ENCODE data around the gene KIF3A. TPM values are rescaled to one million over a fixed set of nuclear protein-coding genes. Genes with fewer than 3 reads are reported as not detected.

The KIF3A gene
- polyA plus RNA-seq, 3 donors = 19.7 to 35.9 (median 23.5) TPM

DNA sequence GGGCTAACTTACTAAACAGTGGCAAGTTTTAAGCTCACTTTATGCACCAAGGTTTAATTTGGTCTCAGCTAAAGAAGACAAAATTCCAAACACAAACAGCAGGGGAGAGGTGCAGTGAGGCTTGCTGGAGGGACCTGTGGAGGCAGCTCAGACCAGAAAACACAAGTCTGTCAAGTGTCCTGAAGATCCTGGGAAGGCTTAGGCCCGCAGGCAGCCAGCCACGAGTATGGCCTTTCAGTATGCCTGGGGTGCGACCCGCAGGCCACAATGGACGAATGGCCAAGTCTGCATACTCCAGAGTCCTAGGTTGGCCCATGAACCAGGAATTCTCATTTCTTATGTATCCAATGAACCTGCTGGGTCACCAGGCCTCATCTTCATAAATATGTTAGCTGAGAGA, 19.2 kb upstream of the KIF3A start:
- DNase-seq = no peak

DNA sequence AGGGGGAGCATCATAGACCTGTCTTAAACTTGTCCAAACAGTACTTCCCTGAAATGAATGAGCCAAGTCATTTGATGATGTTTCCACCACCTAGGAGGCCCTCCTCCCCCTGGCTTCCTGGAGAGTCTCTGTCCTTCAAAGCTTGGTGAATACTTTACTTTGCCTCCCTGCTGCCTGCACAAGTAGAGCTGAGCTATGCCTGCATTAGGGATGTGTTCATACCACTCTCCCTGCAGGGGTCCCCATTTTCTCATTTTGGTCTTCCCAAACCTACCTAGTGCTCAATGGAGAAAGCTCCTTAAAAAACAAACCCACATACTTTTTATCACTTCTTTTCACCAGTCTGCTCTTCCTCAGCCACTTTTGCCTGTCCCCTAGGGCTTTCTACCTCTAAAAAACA, 17.6 kb upstream of the KIF3A start:
- DNase-seq = no peak

DNA sequence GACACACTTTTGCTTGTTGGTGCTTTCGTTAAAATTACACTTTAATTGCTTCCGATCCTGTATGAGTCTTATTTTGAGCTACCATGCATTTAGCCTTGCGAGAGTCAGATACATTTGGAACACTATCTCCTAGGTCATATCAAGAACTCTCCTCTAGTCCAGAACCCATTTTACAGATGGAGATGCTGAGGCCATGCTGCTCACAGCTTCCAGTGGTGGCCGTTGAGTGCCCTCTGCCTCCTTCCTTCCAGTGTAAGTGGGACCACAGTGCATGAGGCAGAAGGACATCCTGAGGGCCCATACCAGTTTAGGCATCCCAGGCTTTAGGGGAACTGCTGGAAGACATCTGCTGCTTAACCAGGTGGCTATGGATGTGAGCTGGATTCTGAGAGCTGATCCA, 16.8 kb upstream of the KIF3A start:
- DNase-seq = no peak

DNA sequence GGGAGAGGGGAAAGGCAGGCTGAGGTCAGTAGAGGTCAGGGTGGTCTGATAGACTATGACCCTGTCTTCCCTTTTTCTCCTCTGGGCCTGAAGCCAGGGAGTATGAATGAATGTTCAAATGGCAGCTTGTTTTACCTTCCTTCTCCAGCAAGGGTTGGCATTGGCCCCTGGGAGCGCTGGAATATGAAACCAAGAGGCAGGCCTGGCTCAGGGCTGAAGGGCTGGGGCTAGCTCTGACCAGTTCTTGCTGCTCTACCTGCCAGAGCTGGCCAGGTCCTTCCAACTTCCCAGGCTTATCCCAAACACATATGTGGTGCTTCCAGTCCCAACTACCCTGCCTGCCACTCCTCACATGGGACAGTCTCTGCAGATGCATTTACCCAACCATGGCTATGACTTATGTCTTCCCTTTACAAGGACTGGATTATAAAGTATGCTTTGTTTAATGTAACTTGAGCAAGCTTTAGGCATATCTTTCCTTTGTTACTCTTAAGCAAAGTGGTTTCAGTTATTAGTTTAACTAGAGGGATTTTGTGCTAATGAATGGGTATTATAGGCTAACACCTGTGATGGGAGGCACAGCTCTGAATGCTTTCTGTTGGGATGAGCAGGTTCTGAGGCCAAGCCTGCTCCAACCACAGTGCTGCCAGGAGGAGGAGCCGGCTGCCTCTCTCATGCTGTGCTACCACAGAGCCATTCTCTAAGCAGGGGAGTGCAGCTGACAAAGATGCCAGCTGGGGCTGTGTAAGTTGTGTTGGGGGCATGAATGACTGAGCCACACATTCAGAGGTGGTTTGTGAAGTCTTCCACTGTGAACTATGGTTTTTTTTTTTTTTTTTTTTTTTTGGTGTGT, 16.0 kb upstream of the KIF3A start:
- DNase-seq = no peak

DNA sequence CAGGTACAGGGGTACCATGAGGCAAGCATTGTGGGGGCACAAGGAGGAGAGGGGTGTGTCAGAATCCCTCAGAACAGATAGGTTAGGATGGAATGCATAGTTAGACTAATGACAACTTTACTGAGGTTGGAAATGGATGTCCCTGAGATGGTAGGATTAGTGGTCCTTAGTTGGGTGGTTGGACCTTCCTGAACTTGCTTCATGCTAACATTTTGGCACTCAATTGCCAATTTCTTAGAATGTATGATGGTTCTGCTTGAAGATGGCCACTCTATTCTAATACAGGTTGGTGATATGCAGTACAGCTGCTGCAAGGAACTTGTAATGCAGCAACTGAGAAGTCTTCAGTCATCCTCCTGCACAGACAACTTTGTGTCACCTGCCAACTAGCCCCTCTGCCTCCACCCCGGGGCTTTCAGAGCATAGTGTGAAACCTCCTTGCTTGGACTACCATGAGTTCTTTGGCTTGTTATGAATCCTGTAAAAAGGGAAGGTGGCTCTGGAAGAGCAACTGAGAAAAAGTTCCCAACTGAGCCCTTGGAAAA, 15.3 kb upstream of the KIF3A start:
- no peak for DNase-seq

DNA sequence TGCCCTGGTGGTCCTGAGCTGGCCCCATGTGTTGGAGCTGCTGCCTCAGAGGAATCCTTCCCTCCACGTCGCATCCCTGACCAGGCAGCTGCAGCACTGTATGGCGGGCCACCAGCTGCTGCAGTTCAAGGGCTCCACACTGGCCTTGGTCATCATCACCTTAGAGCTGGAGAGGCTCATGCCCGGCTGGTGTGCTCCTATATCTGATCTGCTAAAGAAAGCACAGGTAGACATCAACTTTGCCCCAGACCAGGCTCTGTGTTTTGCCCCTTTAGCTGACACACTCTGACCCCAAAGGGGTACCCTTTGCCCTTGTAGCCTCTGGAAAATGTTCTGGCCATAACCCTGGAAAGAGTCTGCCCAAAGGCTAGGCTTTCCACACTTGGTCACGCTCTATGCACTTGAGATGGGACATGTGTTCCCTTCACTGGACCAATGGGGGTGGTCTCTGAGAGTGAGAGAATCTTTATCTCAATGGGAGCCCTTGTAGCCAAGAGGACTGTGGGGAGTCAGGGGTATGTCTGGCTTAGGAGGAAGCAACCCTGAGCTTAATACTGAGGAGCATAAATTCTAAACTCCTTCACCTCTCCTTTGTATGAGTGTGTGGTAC, 14.7 kb upstream of the KIF3A start:
- no peak for DNase-seq

DNA sequence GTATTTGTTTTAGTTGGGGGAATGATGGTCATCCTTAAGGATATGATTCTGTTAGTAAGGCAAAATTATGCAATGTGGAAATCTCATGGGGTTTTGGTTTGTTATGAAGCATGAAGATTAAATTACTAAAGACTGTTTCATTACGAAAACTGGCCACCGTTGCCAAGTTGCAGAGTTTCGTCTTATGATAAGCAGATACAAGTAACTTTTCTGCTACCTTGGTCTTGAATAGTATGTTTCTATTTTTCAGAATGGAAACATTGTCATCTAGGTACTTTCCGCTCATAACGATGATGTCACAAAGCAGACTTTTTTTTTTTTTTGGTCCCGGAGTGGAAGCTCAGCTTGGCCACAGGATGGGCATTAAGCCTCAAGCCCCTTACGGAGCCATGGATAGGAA, 14.1 kb upstream of the KIF3A start:
- no peak for DNase-seq

DNA sequence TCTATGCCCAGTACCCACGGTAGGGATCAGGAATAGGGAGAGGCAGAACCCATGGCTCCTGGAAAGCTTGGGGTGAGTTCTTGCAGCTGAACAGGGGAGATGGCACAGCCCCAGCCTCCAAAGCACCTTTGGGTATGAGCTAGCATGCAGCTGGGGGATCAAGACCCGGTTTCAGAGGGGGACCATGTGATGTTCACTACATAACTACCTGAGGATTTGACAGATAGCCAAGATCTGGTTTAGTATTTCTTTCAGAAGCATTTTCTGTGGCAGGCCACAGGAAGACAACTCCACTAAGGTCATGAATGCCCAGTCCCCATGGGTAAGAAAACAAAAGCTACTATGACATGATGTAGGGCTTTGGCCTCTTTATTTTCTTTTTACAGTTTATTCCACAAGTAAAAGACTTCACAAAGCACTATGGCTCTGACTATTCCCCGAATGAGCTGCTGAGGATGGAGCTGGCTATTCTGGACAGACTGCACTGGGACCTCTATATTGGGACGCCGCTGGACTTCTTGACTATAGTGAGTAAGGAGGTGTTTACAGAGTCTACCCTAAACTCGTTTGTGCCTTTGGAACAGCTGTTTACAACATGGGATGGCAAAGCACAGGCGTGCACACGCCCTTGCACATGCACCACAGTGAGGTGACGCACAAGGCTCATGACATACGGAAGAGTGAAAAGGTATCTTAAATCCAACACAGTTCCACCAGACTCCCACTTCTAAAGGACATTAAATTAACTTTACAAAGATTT, 13.3 kb upstream of the KIF3A start:
- no peak for DNase-seq

DNA sequence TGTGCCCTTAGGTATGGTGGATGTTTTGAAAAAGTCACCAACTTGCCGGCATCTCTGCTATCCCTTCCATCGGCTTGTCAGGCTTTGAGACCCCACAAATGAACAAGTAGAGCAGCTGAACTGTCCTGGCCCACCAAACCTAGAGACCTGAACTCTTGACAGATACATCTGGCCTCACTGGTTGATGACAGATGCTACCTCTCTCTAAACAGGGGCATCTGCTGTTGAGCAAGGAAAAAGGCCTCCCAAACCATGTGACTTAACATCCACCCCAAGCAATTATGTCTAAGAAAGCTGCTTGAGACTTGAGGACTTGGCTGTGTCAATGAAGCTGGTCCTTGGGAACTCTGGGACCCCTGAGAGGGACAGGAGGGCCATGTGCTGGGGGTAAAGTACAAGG, 12.2 kb upstream of the KIF3A start:
- DNase-seq = no peak

DNA sequence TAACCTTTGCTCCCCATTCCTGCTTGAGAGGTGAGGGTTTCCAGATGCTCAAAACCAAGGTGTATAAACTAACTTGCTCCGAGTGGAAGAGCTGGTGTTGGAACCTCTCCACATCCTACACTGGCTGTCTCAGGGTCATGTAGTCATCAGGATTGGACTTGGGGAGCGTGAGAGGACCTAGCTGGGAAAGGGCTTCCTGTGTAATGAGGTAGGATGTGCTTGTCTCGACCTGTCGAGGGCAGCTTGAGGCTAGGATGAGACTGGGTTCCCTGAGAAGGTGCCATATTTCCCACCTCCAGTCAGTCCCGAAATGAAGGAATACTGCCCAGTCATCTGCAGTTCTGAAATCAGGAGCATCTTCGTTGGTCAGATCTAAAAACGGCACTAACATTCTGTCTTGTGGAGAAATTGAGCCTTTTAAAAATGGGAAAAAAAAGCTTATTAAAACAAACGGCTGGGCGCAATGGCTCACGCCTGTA, 11.2 kb upstream of the KIF3A start:
- DNase-seq = no peak

DNA sequence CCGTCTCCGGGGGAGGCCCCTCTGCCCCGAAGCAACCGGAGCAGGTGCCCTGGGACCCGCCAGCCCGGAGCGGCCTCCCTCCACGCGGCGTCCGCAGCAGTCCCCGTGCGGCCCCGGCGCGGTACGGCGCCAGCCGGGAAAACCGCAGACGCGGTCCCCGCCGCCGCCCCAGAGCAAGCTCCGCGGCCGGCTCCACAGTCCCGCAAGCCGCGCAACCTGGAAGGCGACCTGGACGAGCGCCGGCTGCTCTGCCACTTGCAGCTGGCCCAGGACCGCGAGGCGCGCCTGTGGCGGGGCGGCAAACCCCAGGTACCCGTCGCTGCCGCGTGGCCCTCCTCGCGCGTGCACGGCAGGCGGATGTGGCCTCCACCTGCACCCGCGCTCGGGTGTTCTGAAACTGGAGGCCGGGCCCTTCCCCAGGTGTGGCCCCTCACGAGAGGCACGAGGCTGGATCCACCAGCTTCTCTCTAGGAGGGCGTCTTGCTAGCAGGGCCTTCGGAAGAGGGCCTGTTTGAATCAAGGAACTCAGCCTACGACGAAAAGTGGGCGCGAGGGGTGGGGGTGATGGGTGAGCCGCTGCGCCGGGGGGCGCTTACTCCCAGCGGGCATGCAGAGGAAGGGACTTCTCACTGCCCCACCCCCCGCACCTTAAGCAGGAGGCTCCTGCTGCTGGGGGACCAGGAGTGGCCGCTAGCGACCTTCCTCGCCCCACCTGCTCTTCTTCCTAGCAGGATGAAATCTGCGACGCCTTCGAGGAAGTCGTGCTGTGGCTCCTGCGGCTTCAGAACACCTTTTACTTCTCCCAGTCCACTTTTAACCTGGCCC, 10.5 kb upstream of the KIF3A start:
- no peak for DNase-seq

DNA sequence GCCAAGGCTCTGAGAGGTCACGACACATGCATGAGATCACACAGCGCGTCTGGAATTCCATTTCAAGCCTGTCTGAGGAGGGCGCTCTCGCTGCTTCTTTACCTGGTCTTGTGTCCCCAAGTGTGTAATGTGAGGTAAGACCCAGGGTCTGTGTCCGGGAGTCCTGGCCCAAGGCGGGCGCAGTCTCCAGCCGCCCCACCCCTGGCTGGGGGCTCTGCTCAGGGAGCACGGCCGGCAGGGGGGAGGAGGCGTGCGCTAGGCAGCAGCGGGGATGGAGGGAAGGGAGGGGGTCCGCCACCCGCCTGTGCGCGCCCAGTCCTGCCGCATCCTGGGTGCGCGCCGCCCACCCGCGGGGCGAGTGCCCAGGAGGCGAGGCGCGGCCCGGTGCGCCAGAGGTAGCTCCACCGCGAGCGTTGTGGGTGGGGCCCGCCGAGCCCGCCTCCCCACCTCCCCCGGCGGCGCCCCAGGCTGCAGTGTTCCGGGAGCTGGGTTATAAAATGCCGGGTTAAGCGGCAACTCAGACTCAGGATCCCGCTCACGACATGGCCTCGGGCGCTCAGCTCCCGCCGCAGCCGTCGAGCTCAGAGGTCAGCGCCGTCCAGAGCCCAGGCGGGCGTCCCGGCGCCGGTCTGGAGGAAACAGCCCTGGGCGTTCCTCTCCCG, 9.7 kb upstream of the KIF3A start, which contains the start of gene CCNI2:
Gene CCNI2 (plus strand): TSS at position 473 of the 662 bp plus-strand sequence. CDS start 70 bp downstream, at position 543.
- peak; percentile 66 for DNase-seq

DNA sequence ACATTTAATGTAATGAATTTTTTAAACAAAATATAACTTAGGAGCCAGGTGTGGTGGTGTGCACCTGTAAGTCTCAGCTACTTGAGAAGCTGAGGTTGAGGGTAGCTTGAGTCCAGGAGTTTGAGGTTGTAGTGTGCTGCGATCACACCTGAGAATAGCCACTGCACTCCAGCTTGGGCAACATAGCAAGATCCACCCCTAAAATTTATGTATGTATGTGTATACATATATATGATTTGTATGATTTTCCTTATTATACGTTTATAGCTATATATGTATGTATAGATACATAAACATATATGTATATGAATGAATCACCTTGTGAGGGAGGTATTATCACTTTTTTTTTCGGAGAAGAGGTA, 9.2 kb upstream of the KIF3A start:
- DNase-seq = no peak

DNA sequence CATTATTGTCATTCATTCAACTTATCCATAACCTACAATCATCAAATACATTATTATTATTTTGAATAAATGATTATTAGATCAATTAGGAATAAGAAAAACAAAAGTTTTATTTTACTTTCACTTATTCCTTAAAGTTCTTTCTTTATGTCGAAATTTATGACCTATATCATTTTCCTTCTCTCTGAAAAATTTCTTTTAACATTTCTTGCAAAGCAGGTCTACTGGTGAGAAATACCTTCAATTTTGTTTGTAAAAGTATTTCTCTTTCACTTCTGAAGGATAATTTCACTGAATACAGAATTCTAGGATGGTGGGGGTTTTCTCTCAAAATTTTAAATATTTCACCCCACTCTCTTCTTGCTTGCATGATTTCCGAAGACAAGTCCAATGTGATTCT, 7.3 kb upstream of the KIF3A start:
- DNase-seq = no peak

DNA sequence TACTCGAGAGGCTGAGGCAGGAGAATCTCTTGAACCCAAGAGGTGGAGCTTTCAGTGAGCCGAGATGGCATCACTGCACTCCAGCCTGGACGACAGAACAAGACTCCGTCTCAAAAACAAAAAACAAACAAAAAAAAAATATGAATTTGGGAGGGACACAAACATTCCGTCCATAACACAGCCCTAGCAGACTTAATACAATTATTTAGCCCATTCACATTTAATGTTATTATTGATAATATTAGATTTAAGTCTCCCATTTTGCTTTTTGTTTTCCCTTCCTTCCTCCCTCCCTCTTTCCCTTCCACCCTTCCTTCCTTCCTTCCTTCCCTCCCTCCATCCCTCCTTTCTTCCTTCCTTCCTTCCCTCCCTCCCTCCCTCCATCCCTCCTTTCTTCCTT, 5.3 kb upstream of the KIF3A start:
- no peak for DNase-seq

DNA sequence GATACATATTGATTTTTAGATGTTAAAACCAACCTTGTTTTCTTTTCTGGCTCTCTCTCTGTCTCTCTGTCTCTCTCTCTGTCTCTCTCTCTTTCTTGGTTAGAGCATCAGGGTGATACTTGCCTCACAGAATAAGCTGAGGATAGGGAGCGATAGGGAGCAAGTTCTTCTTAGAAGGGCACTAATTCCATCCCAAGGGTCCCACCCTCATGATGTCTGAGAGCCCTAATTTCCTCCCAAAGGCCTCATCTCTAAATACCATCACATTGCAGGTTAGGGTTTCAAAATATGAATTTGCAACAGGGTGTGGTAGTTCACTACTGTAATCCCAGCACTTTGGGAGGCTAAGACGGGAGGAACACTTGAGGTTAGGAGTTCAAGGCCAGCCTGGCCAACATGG, 4.8 kb upstream of the KIF3A start:
- no peak for DNase-seq

DNA sequence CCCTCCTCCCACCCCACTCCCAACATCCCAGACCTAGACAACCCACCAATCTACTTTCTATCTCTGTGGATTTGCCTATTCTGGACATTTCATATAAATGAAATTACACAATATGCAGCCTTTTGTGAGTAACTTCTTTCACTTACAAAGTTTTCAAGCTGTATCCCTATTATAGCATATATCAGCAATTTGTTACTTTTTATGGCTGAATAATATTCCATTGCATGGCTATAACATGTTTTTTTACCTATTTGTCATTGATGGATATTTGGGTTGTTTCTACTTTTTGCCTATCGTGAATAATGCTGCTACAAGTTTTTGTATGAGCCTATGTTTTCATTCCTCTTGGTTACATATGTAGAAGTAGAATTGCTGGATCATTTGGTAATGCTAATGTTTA, 1.9 kb upstream of the KIF3A start:
- no peak for DNase-seq

DNA sequence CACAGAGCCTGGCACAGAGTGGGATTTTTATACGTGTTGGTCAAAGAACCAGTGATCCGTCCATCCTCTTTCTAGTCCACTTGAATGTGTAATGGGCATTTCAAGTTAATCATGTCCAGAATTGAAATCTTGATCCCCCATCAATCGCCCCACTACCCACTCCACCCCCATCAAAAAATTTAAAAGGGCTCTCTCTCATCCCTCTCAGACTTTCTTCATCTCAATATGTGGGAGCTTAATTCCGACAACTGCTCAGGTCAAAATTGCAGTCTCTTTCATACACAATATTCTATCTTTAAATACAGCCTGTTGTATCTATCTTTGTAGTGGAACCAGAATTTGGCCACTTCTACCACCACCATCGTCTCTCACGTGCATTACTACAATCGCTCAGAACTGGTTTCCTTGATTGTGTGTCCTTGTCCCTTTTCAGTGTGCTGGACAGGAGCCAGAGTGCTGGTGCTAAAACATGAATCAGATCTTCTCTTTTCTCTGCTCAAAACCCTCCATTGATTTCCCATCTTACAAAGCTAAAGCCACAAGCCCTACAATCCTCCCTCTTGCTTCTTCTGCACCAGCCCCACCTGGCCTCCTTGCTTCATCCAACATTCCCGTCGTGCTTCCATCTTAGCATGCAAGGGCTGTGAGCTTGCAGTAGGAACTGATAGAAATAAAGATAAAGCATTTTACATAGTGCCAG, 786 bp upstream of the KIF3A start:
- DNase-seq = no peak

DNA sequence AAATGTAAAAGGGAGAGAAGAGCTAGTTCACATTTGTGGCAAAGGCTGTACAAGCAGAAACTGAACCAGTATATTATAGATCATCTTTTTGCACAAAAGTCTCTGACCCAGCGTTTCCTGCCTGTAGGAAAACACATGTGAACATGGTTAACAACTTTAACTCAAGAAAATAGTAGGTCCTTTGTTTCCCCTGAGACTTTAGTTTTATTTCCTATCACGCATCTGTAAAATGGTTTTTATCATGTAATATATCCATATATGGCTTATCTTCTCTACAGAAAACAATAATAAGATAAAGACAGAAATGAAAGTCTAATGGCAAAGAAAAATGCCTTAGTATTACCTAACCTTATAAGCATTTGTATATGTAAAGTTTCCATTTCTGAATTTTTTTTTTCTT, 2.7 kb downstream of the KIF3A start:
- no peak for DNase-seq

DNA sequence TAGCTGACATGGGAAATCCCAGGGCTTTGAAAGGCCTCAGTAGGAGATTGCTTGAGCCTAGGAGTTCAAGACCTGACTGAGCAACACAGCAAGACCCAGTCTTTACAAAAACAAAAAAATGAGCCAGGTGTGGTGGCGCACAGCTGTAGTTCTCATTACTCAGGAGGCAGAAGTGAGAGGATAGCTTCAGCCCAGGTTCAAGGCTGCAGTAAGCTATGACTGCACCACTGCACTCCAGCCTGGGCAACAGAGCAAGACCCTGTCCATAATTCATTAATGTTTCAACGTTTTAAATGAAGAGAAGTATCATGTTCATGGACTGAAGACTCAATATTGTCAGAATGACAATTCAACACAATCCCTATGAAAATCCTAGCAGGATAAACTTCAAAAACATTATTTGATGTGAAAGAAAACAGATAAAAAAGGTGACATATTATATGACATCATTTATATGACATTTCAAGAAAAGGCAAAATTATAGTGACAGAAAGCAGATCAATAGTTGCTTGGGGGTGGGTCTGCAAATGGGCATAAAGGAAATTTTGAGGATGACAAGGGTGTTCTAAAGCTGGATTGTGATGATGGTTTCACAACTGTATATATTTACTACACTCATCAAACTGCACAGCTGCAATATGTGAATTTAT, 3.7 kb downstream of the KIF3A start:
- no peak for DNase-seq

Data from renal pelvis (tissue), 4 donors.